CD14-positive monocyte (primary cell): Measurements from ENCODE around the gene NXPH1. TPM values are rescaled to one million over a fixed set of nuclear protein-coding genes. Genes with fewer than 3 reads are reported as not detected.

Source experiments
- DNase-seq, 3 donors: peaks; one replicate each; pipeline ENCODE4 v3.0.0-alpha.2; 2011 to 2022
- H2AFZ ChIP-seq: 2 replicates; pipeline ENCODE4 v1.6.0; 2012; ENCODE audit warnings: mild to moderate bottlenecking, low read depth, low read length, inconsistent platforms; ENCODE audit not compliant: insufficient read depth, poor library complexity, severe bottlenecking
- H3K27ac ChIP-seq, 2 donors: 1 replicate in 1 of 2; 2 replicates in 1 of 2; pipeline ENCODE4 v1.5.1; 2012 to 2013; ENCODE audit warnings: low read length in 2 of 2, control low read depth in 1 of 2, inconsistent platforms in 1 of 2, low read depth in 1 of 2, mild to moderate bottlenecking in 1 of 2
- H3K27me3 ChIP-seq, 2 donors: one replicate each; pipeline versions ENCODE4 v1.6.0 to v1.6.1; 2011 to 2013; ENCODE audit warnings: low read length in 2 of 2; ENCODE audit not compliant: control insufficient read depth in 2 of 2, insufficient read depth in 2 of 2
- H3K36me3 ChIP-seq, 2 donors: replicated peaks in 1 of 2; 1 replicate in 1 of 2; 2 replicates in 1 of 2; pipeline versions ENCODE4 v1.5.1 to v1.6.1; 2012 to 2013; ENCODE audit warnings: low read length in 2 of 2, control low read depth in 1 of 2, inconsistent platforms in 1 of 2, mild to moderate bottlenecking in 1 of 2; ENCODE audit not compliant: insufficient read depth in 2 of 2, control insufficient read depth in 1 of 2
- H3K4me1 ChIP-seq, 2 donors: 1 replicate in 1 of 2; 2 replicates in 1 of 2; pipeline versions ENCODE4 v1.5.1 to v1.6.1; 2012 to 2013; ENCODE audit warnings: low read length in 2 of 2, control low read depth in 1 of 2, inconsistent platforms in 1 of 2, mild to moderate bottlenecking in 1 of 2, moderate library complexity in 1 of 2; ENCODE audit not compliant: insufficient read depth in 2 of 2, control insufficient read depth in 1 of 2
- H3K4me2 ChIP-seq: replicated peaks from 2 replicates; pipeline ENCODE3; 2012; ENCODE audit warnings: low read length, moderate library complexity, mild to moderate bottlenecking; ENCODE audit not compliant: poor library complexity, severe bottlenecking; ENCODE audit errors: extremely low read depth
- H3K4me3 ChIP-seq, 3 experiments: fragments of 200-600 bp in 1 of 3; sonication (generic) in 1 of 3; replicated peaks in 1 of 3; 1 replicate in 2 of 3; 2 replicates in 1 of 3; pipeline ENCODE4 v1.5.1; 2011 to 2013; ENCODE audit warnings: low read length in 3 of 3, mild to moderate bottlenecking in 3 of 3, control low read depth in 2 of 3, low read depth in 2 of 3, inconsistent platforms in 1 of 3, moderate library complexity in 1 of 3
- H3K79me2 ChIP-seq: 2 replicates; pipeline ENCODE4 v1.6.0; 2012; ENCODE audit warnings: mild to moderate bottlenecking, control low read depth, inconsistent platforms, low read length, moderate library complexity; ENCODE audit not compliant: insufficient read depth
- H3K9ac ChIP-seq: 2 replicates; pipeline ENCODE4 v1.6.0; 2017; ENCODE audit warnings: low read length, mild to moderate bottlenecking; ENCODE audit not compliant: insufficient read depth, poor library complexity, severe bottlenecking
- H3K9me3 ChIP-seq, 2 donors: replicated peaks in 1 of 2; 1 replicate in 1 of 2; 2 replicates in 1 of 2; pipeline versions ENCODE4 v1.5.1 to v1.6.1; 2012 to 2013; ENCODE audit warnings: low read length in 2 of 2, control low read depth in 1 of 2; ENCODE audit not compliant: control insufficient read depth in 1 of 2, insufficient read depth in 1 of 2
- H4K20me1 ChIP-seq: 2 replicates; pipeline ENCODE4 v1.6.0; 2012; ENCODE audit warnings: mild to moderate bottlenecking, low read length, control low read depth, moderate library complexity; ENCODE audit not compliant: insufficient read depth
- H3K27ac Mint-ChIP-seq, 7 donors: one replicate each; pipeline ENCODE4 v1.8.0; 2020; ENCODE audit warnings: mild to moderate bottlenecking in 7 of 7, mixed read lengths in 7 of 7, moderate library complexity in 6 of 7, inconsistent platforms in 2 of 7
- H3K27me3 Mint-ChIP-seq, 3 donors: one replicate each; pipeline ENCODE4 v1.8.0; 2021 to 2022; ENCODE audit warnings: low read depth in 3 of 3, mild to moderate bottlenecking in 3 of 3, mixed read lengths in 3 of 3, moderate library complexity in 3 of 3, inconsistent platforms in 1 of 3
- H3K36me3 Mint-ChIP-seq, 2 donors: one replicate each; pipeline ENCODE4 v1.8.0; 2020; ENCODE audit warnings: mixed read lengths in 2 of 2, inconsistent platforms in 1 of 2, mild to moderate bottlenecking in 1 of 2
- H3K4me1 Mint-ChIP-seq: one replicate; pipeline ENCODE4 v1.8.0; 2020; ENCODE audit warnings: mild to moderate bottlenecking, mixed read lengths
- H3K4me3 Mint-ChIP-seq, 2 donors: one replicate each; pipeline ENCODE4 v1.8.0; 2020; ENCODE audit warnings: mild to moderate bottlenecking in 2 of 2, mixed read lengths in 2 of 2, moderate library complexity in 1 of 2
- H3K9me3 Mint-ChIP-seq, 7 donors: one replicate each; pipeline ENCODE4 v1.8.0; 2020 to 2022; ENCODE audit warnings: mixed read lengths in 7 of 7, mild to moderate bottlenecking in 6 of 7, moderate library complexity in 6 of 7, inconsistent platforms in 2 of 7
- WGBS: methylation state at CpG from one replicate; pipeline ENCODE4 v1.1.5; 2013; ENCODE audit warnings: missing lambda C conversion rate; ENCODE audit not compliant: insufficient coverage; 5-methylcytosine and 5-hydroxymethylcytosine counted together
- intact Hi-C, 2 donors: fragments of 100-400 bp; cut with micrococcal nuclease; formaldehyde crosslinking; loops; one replicate each; pipeline versions ENCODE4 v1.15.0 to v1.15.1; 2023
- polyA plus RNA-seq, 3 donors: library from polyadenylated mRNA; depleted of rRNA in 1 of 3; unstranded in 2 of 3; stranded (reverse) in 1 of 3; fragments of 300-500 nt in 2 of 3; fragments of >200 nt in 1 of 3; fragmentation: Illumina TruSeq in 2 of 3; gene quantifications; 1 replicate in 2 of 3; 2 replicates in 1 of 3; pipeline ENCODE4 v1.2.3, GENCODE V29; 2012 to 2021
- TF ChIP-seq, protein P1 (sequence below): fragments of 200-600 bp; IDR thresholded peaks from one replicate; pipeline ENCODE4 v1.8.0; 2022; ENCODE audit warnings: antibody characterized with exemption, mild to moderate bottlenecking

The NXPH1 gene
- polyA plus RNA-seq, 3 donors: not detected

- no peaks in the 10 kb centered on the region for H3K4me1 ChIP-seq
- H3K9ac ChIP-seq: no peak overlapping the region
- H3K79me2 ChIP-seq: no peaks in the 10 kb centered on the region
- WGBS: no CpG with 5 or more reads among the region's 4 CpGs
- peaks cover 5 to 27% of the 10 kb centered on the region in 2 donors for H3K9me3 ChIP-seq
- no peaks in the 10 kb centered on the region for H3K36me3 ChIP-seq
- no peaks in the 10 kb centered on the region for H3K36me3 Mint-ChIP-seq
- intact Hi-C loops: no loop called here
- H3K27me3 ChIP-seq: no peaks in the 10 kb centered on the region
- peaks cover 0 to 8% (median 0%) of the 10 kb centered on the region in 7 donors for H3K9me3 Mint-ChIP-seq
- no peak overlapping the region for H3K4me3 Mint-ChIP-seq
- no peak for DNase-seq
- H2AFZ ChIP-seq: no peak overlapping the region
- H3K27ac ChIP-seq: no peak overlapping the region
- TF ChIP-seq, protein P1, sequence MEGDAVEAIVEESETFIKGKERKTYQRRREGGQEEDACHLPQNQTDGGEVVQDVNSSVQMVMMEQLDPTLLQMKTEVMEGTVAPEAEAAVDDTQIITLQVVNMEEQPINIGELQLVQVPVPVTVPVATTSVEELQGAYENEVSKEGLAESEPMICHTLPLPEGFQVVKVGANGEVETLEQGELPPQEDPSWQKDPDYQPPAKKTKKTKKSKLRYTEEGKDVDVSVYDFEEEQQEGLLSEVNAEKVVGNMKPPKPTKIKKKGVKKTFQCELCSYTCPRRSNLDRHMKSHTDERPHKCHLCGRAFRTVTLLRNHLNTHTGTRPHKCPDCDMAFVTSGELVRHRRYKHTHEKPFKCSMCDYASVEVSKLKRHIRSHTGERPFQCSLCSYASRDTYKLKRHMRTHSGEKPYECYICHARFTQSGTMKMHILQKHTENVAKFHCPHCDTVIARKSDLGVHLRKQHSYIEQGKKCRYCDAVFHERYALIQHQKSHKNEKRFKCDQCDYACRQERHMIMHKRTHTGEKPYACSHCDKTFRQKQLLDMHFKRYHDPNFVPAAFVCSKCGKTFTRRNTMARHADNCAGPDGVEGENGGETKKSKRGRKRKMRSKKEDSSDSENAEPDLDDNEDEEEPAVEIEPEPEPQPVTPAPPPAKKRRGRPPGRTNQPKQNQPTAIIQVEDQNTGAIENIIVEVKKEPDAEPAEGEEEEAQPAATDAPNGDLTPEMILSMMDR: no peak
- peaks cover 0 to 1% (median 0%) of the 10 kb centered on the region in 3 donors for H3K27me3 Mint-ChIP-seq
- no peaks in the 10 kb centered on the region for H4K20me1 ChIP-seq
- no peaks in the 10 kb centered on the region for H3K4me1 Mint-ChIP-seq
- no peak overlapping the region for H3K4me3 ChIP-seq
- H3K4me2 ChIP-seq: no peak overlapping the region
- H3K27ac Mint-ChIP-seq: no peak overlapping the region
Measured at GRCh38 chr7:8637322-8637721, 203.9 kb downstream of the NXPH1 start.

DNA sequence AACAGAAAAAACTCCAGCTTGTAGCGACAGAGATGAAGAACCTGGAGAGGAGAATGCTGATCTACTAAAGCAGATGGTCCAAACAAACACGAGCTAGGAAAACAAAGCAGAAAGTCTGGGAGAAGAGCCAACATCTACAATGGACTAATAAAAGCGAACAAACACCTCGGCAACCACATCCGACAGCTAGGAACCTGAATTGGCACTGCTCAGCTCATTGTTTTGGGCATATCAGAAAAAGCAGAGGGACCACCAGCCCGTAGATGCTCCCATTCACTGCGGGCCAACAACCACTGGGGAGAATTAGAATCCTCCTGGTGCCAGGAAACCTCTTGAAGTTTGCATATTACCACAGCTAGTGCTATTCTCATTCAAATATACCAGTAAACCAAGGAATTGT, 204.7 kb downstream of the NXPH1 start:
- H3K36me3 ChIP-seq: no peaks in the 10 kb centered on the region
- Mint-ChIP-seq H3K9me3 (peaks cover 0 to 6% (median 0%) of the 10 kb centered on the region in 7 donors), H3K27ac (no peak overlapping the region), H3K4me1 (no peaks in the 10 kb centered on the region), H3K36me3 (no peaks in the 10 kb centered on the region), H3K27me3 (peaks cover 0 to 1% (median 0%) of the 10 kb centered on the region in 3 donors), H3K4me3 (no peak overlapping the region)
- H3K9ac ChIP-seq: no peak overlapping the region
- H3K4me3 ChIP-seq: no peak overlapping the region
- no peak overlapping the region for H3K27ac ChIP-seq
- H3K9me3 ChIP-seq: peaks cover 5 to 23% of the 10 kb centered on the region in 2 donors
- DNase-seq: no peak
- WGBS: 82% methylated on average over 6 of the region's 7 CpGs
- H2AFZ ChIP-seq: no peak overlapping the region
- no peaks in the 10 kb centered on the region for H3K27me3 ChIP-seq
- intact Hi-C loops: no loop called here
- no peaks in the 10 kb centered on the region for H4K20me1 ChIP-seq
- no peaks in the 10 kb centered on the region for H3K79me2 ChIP-seq
- no peak overlapping the region for H3K4me2 ChIP-seq
- no peaks in the 10 kb centered on the region for H3K4me1 ChIP-seq
- TF ChIP-seq, protein P1: no peak
